Measurements from ENCODE around the gene SHANK2.

Gene SHANK2

DNA sequence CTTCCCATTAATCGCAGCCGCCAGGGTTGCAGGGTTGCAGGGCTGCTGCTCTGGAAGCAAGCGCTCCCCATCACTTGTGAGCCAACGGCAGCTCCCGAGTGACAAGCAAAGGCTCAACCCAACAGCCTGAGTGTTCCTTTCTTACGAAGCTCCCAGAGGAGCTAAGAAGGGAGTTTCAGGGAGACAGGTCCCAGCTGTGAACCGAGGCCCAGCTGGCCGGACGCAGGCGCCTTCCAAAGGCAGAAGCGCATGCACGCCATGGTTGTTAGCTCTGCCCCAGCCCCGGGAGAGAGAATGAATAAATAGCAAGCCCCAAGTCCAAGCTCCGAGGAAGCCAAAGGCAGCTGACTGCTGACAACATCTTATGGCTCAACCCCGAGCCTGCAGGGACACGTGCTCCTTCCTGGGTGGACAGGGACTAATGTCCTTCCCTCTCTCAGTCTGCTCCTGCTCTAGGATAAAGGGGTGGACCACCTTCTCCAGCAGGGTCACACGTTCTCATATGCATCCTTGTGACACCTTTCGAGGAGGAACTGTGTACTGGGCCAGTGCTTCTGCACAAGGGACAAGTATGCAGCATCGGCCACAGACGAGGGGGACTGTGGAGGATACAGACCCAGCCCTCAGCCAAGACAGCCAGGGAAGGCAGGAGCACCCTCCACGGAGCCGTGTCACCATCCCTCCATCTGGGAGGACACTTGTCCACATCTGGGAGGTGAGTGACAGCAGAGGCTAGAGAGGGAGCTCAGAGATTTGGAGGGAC, 29.9 kb downstream of the SHANK2 start:
- H3K9ac ChIP-seq (ENCODE audit: low read length), result no peak overlapping the region
- peaks cover 89% of the 10 kb centered on the region for H3K27me3 ChIP-seq (replicated peaks; ENCODE audit: insufficient read depth, low read length)
- H3F3A ChIP-seq (ENCODE audit: insufficient read depth, low read length), result no peaks in the 10 kb centered on the region
- no peaks in the 10 kb centered on the region for H3K9me2 ChIP-seq (replicated peaks; ENCODE audit: insufficient read depth, low read length)
- no peak overlapping the region for H2AFZ ChIP-seq (ENCODE audit: low read length)
- H4K20me1 ChIP-seq (ENCODE audit: insufficient read depth, low read length), result no peaks in the 10 kb centered on the region
- no peaks in the 10 kb centered on the region for H3K36me3 ChIP-seq (replicated peaks; ENCODE audit: insufficient read depth, low read length)
- H3K4me3 ChIP-seq (ENCODE audit: low read length), result no peak overlapping the region
- TF ChIP-seq, protein P1, sequence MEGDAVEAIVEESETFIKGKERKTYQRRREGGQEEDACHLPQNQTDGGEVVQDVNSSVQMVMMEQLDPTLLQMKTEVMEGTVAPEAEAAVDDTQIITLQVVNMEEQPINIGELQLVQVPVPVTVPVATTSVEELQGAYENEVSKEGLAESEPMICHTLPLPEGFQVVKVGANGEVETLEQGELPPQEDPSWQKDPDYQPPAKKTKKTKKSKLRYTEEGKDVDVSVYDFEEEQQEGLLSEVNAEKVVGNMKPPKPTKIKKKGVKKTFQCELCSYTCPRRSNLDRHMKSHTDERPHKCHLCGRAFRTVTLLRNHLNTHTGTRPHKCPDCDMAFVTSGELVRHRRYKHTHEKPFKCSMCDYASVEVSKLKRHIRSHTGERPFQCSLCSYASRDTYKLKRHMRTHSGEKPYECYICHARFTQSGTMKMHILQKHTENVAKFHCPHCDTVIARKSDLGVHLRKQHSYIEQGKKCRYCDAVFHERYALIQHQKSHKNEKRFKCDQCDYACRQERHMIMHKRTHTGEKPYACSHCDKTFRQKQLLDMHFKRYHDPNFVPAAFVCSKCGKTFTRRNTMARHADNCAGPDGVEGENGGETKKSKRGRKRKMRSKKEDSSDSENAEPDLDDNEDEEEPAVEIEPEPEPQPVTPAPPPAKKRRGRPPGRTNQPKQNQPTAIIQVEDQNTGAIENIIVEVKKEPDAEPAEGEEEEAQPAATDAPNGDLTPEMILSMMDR (IDR thresholded peaks at IDR 0.05; ENCODE audit: low read length), result no peak
- H3K4me1 ChIP-seq (ENCODE audit: low read length), result no peaks in the 10 kb centered on the region
- no peak overlapping the region for H3K4me2 ChIP-seq (ENCODE audit: low read depth, low read length)
- H3K79me2 ChIP-seq (ENCODE audit: low read length), result no peaks in the 10 kb centered on the region
- H3K27ac ChIP-seq (ENCODE audit: low read length), result no peak overlapping the region
- DNase-seq, result no peak
- no peaks in the 10 kb centered on the region for H3K9me3 ChIP-seq (replicated peaks; ENCODE audit: insufficient read depth, low read length)

DNA sequence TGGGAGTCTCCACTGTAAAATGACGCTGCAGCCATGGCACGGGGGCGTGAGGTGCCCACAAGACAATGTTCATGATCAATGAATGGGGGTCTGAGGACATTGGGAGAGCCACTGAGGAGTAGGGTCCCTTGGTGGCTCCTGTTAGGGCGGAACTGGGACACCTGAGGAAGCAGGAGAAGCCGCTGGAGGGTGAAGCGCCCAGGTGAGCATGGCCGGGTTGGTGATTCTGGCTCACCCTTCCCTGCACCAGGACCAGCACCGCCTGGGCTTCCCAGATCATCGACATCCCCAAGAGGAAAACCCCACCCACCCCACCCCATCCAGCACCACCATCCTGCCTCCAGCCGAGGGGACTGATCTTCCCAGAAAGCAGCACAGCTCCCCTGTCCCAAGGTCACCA, 30.6 kb downstream of the SHANK2 start:
- Histone ChIP-seq H3K9me3 (replicated peaks; ENCODE audit: insufficient read depth, low read length) (no peaks in the 10 kb centered on the region), H3K36me3 (replicated peaks; ENCODE audit: insufficient read depth, low read length) (no peaks in the 10 kb centered on the region), H2AFZ (ENCODE audit: low read length) (no peak overlapping the region), H3K4me3 (ENCODE audit: low read length) (no peak overlapping the region), H3K27me3 (replicated peaks; ENCODE audit: insufficient read depth, low read length) (peaks cover 89% of the 10 kb centered on the region), H3K27ac (ENCODE audit: low read length) (no peak overlapping the region), H3F3A (ENCODE audit: insufficient read depth, low read length) (no peaks in the 10 kb centered on the region), H3K4me2 (ENCODE audit: low read depth, low read length) (no peak overlapping the region), H3K4me1 (ENCODE audit: low read length) (no peaks in the 10 kb centered on the region), H3K79me2 (ENCODE audit: low read length) (no peaks in the 10 kb centered on the region), H3K9ac (ENCODE audit: low read length) (no peak overlapping the region), H3K9me2 (replicated peaks; ENCODE audit: insufficient read depth, low read length) (no peaks in the 10 kb centered on the region), H4K20me1 (ENCODE audit: insufficient read depth, low read length) (no peaks in the 10 kb centered on the region)
- DNase-seq, result no peak
- TF ChIP-seq EZH2phosphoT487 (IDR thresholded peaks at IDR 0.05; ENCODE audit: low read length) (no peak), EZH2 (optimal IDR thresholded peaks at IDR 0.05; ENCODE audit: low read depth, low read length) (no peak)
- TF ChIP-seq, protein P1 (IDR thresholded peaks at IDR 0.05; ENCODE audit: low read length), result no peak

DNA sequence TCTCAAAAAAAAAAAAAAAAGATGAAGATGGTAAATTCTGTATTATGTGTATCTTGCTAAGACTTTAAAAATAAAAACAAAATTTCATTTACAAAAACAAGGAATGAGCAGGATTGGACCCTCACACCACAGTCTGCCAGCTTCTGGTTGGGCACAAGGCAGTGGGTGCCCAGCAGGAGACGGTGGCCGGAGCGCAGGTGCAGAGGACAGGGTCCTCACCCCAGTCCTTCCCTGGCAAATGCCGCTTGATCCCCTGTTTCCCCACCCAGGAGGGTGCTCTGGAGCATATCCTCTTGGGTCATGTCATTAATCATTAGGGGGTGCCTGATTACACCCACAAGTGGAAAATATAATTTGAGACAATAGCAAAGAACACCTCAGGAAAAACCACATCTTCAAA, 31.2 kb downstream of the SHANK2 start:
- TF ChIP-seq, protein P1 (IDR thresholded peaks at IDR 0.05; ENCODE audit: low read length), result no peak
- TF ChIP-seq EZH2 (optimal IDR thresholded peaks at IDR 0.05; ENCODE audit: low read depth, low read length) (no peak), EZH2phosphoT487 (IDR thresholded peaks at IDR 0.05; ENCODE audit: low read length) (no peak)
- H3K4me1 ChIP-seq (ENCODE audit: low read length), result no peaks in the 10 kb centered on the region
- no peaks in the 10 kb centered on the region for H3K9me2 ChIP-seq (replicated peaks; ENCODE audit: insufficient read depth, low read length)
- no peak overlapping the region for H3K9ac ChIP-seq (ENCODE audit: low read length)
- no peaks in the 10 kb centered on the region for H4K20me1 ChIP-seq (ENCODE audit: insufficient read depth, low read length)
- no peaks in the 10 kb centered on the region for H3F3A ChIP-seq (ENCODE audit: insufficient read depth, low read length)
- no peaks in the 10 kb centered on the region for H3K79me2 ChIP-seq (ENCODE audit: low read length)
- no peaks in the 10 kb centered on the region for H3K9me3 ChIP-seq (replicated peaks; ENCODE audit: insufficient read depth, low read length)
- H3K4me3 ChIP-seq (ENCODE audit: low read length), result no peak overlapping the region
- DNase-seq, result no peak
- H3K4me2 ChIP-seq (ENCODE audit: low read depth, low read length), result no peak overlapping the region
- no peak overlapping the region for H2AFZ ChIP-seq (ENCODE audit: low read length)
- no peaks in the 10 kb centered on the region for H3K36me3 ChIP-seq (replicated peaks; ENCODE audit: insufficient read depth, low read length)
- no peak overlapping the region for H3K27ac ChIP-seq (ENCODE audit: low read length)
- peaks cover 89% of the 10 kb centered on the region for H3K27me3 ChIP-seq (replicated peaks; ENCODE audit: insufficient read depth, low read length)

Data from MM.1S (cell line).